CD4-positive, alpha-beta T cell treated with Interleukin-15 for 4 hours (primary cell): Measurements from ENCODE around the gene CCDC61.

ENCODE experiments used
- DNase-seq: peaks from one replicate; pipeline ENCODE4 v3.0.0-alpha.2; 2020; ENCODE audit warnings: low spot score

The CCDC61 gene

DNA sequence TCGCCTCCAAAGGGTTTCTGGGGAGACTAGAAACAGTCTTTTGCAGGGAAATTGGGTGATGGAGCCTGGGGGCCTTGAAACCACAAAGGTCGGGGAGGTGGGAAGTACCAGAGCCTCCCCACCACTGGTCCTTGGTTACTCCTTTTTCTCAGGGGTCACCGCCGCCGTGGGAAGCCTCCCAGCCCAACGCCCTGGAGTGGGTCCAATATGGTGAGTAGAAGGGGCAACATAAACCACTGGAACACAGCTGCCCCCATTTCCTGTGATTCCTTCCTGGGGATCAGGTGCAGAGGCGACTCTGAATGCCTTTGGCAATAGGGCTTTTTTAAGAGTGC lies 21.8 kb downstream of the CCDC61 start:
- no peak for DNase-seq

GRCh38 chr19:46017874-46018675 lies 22.8 kb downstream of the CCDC61 start:
- no peak for DNase-seq

GRCh38 chr19:46018729-46019251 lies 23.5 kb downstream of the CCDC61 start:
- no peak for DNase-seq

GRCh38 chr19:46019270-46019669 lies 24.0 kb downstream of the CCDC61 start:
- DNase-seq = no peak

GRCh38 chr19:46020819-46021125 lies 25.5 kb downstream of the CCDC61 start:
- no peak for DNase-seq

DNA sequence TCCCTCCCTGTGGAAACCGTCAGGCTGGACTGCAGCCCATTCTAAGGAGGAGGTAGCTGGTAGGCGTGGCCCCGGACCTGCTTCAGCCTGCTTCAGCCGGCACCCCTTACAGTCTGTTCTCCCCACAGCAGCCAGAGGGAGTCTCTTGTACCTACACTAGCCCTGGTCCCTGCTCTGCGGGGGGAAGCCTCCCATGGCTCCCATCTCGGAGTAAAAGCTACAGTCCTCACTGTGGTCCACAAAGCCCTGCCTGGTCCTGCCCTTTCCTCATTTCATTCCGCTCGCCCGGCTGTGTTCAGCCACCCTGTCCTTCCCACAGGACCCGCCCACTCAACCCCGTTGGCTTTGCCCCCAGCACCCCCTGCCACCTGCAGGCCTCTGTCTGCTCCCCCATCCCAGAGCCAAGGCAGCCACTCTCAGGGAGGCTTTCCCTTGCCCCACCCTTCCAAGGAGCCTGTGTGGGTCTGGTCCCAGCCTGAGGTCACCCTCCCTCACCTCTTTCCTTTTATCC lies 26.3 kb downstream of the CCDC61 start:
- DNase-seq = no peak

DNA sequence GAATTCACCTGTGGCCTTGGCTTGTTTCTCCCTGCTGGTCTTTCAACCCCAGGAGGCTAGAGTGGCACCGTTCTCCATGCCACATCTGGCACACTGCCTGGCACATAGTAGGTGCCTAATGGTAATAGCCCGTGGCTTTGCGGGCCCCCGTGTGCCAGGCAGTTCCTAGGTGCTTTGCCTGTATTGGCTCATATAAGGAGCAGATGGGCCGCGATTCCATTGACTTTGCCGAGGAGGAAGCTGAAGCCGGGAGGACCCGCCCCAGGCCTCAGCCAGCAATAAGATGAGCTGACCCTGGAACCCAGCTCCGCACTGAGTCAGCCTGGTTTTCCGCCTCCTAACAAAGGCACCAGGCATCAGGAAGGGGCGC lies 26.8 kb downstream of the CCDC61 start:
- no peak for DNase-seq

GRCh38 chr19:46022431-46023310 lies 27.4 kb downstream of the CCDC61 start, which contains the start of gene PGLYRP1:
Gene PGLYRP1 (minus strand): TSS chr19:46023053. CDS start chr19:46023021, 32 bp downstream.
- DNase-seq = no peak

DNA sequence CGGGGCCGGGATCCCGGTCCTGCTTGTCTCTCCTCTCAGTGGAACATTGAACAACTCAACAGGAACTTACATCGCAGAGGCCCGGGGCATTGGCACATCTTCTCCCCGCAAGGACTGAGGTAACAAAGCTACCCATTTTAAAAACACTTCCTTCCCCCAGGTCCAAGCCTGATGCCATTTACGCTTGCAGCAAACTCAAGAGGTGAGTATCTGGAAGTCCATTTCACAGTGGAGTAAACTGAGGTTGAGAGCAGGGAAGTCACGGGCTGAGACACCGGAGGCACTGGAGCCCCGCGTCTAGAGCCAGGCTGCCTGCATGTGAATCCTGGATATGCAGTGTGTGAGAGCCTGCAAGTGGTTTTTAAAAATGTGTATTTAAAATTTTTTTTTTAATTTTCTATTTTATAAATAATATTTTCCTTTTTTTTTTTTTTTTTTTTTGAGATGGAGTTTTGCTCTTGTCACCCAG lies 28.1 kb downstream of the CCDC61 start:
- DNase-seq = no peak

GRCh38 chr19:46025835-46026234 lies 30.6 kb downstream of the CCDC61 start:
- DNase-seq = no peak

GRCh38 chr19:46030812-46031550 lies 35.7 kb downstream of the CCDC61 start:
- DNase-seq = no peak

DNA sequence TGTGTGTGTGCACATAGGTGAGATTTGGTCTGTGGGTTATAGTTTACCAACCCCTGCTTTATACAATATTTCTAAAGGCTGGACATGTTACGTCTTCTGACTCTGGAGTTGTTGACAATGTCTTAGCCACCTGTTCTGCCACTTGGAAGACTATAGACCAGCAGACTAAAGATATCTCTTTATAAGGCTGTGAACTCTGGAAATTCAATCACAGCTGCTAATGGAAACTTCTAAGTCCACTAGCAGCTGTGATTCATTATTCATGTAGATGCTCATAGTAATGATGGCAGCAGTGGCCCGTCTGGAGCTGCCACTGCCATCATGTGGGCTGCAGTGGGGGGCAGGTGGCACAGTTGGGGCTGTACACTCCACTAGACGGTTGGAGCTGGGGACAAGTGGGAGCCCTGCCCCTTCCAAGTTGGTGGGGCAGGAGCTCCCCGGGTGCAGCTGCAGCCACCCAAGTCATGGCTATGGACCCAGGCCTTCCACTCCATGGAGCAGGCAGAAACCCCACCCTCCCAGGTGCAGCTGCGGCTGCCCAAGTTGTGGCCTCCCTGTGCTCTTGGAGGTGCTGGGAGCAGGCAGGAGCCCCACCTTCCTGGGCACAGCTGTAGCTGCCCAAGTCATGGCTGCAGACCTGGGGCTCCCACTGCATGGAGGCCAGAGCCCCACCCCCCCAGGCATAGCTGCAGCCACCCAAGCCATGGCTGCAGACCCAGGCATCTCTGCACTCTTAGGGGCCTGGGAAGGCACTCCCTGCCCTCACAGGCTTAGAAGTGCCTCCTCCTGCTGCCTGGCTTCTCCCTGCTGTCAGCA lies 36.7 kb downstream of the CCDC61 start:
- no peak for DNase-seq

- no peak for DNase-seq
Measured at GRCh38 chr19:46032597-46033025, 37.3 kb downstream of the CCDC61 start.

DNA sequence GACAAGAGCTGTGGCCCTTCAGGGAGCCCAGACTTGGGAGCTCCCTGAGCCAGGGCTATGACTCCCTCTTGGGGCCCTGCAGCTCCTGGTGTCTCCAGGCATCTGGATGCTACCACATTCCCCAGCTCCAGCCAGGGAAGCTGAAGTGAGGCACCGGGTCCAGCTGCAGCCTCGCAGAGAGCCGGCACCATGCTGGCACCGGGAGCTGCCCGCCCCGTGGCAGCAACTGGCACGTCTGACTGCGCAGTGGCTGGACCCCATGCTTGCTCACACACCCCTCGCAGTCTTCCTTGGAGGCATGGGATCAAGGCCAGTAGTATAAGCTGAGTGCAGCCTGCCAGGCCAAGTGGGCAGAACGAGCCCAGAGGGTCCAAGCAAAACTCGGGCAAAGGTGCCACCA lies 38.1 kb downstream of the CCDC61 start:
- DNase-seq = no peak

GRCh38 chr19:46035546-46035945 lies 40.3 kb downstream of the CCDC61 start:
- DNase-seq = no peak

GRCh38 chr19:46035986-46036743 lies 40.9 kb downstream of the CCDC61 start:
- no peak for DNase-seq

- DNase-seq = no peak
Measured at GRCh38 chr19:46036744-46037128, 41.5 kb downstream of the CCDC61 start.

DNA sequence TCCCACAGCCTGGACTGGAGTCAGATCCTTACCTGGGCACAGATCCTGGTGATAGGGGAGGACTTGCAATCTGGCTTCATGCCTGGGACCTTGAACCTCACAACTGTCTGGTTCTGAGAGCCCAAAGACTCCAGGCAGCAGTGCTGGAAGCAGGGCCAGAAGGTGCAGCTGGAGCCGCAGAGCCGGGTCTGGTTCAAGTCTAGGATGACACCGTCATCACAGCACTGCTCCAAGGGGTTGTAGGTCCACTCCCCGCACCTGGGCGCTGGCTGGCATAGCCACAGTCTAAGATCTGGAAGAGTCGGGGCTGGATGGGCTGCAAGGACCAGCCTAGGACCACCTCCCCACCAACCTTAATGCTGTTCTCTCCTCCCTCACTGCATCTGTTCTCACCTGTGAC lies 44.9 kb downstream of the CCDC61 start:
- no peak for DNase-seq

- DNase-seq = no peak
Measured at GRCh38 chr19:46040952-46041500, 45.8 kb downstream of the CCDC61 start, which contains the start of gene IGFL4. Gene IGFL4 (minus strand): TSS chr19:46041002. CDS start chr19:46040962, 40 bp downstream.

- no peak for DNase-seq
Measured at GRCh38 chr19:46042252-46042883, 47.1 kb downstream of the CCDC61 start.
